HG03025 (cell line): Measurements from ENCODE around the gene MEIS2.
A peak's percentile ranks its signal among the peaks of the same experiment; 100 is the strongest.

Experiments used
- ATAC-seq: cut with Tn5 transposase; IDR thresholded peaks from one replicate; pipeline ENCODE4 v1.9.1; 2021; ENCODE audit warnings: mild to moderate bottlenecking, moderate library complexity; ENCODE audit not compliant: unreplicated experiment, low FRiP score

Gene MEIS2

DNA sequence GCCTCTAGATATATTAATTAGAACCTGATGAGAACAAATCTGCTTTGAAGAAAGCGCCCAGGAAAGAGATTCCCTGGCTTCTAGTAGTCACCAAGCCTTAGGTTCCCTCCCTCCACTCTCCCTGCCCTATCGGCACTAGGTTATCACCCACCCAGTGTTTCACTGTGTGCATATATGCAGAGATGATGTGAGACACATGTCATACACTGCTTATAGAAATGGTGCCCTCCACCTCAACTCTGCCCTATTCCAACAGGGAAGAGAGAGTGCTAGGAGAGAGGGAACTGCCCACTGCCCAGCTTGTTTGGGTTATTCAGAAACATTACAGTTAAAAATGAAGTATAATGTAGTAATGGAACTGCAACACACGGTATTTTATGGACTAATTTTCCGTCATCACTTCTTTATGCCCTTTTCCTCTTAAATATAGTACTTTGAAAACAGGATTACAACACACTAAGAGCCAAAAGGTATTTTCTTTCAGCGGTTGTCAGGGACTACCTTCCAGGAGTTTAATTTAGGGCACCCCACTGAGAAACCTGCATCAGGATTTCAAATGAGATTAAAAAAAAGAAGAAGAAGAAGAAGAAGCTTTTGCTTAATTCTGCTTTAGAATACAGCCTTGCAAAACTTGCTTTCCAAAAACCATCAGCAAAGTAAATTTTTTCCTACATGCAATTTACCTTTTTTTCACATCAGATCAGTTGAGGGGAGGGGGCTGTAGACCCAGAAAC, 55.3 kb downstream of the MEIS2 start:
- ATAC-seq: no peak

DNA sequence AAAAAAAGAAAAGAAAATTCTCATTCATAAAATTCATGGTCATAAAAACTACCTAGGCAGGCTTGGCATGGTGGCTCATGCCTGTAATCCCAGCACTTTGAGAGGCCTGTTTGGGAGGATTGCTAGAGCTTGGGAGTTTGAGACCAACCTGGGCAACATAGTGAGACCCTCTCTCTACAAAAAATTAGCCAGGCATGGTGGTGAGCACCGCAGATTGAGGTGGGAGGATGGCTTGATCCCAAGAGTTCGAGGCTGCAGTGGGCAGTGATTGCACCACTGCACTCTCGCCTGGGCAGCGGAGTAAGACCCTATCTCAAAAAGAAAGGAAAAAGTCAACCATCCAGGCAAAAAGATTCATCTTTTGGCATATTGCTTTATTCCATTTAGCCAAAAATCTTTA, 58.5 kb downstream of the MEIS2 start:
- no peak for ATAC-seq

GRCh38 chr15:37041042-37041441, 59.3 kb downstream of the MEIS2 start:
- peak; percentile 61 for ATAC-seq

- ATAC-seq: no peak
Observed at GRCh38 chr15:37040072-37040742, 60.1 kb downstream of the MEIS2 start.

DNA sequence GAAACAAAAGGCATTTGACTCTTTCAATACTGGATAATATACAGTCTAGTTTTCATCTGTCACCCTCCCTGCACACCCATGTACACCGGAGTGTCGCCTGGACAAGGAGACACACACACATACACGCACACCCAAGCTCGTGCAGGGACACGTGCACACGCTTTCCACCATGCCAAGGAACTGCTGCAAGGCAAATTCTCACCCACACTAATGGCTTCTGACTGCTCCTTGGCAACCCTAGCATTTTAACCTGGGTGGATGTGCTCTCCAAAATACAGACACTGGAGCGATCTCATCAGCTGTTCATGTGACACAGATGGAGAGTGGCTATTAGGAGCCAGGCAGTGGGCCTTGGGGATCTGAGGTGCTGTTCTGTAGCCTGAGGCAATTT, 61.6 kb downstream of the MEIS2 start:
- ATAC-seq: no peak

GRCh38 chr15:37037850-37038715, 62.3 kb downstream of the MEIS2 start:
- no peak for ATAC-seq

DNA sequence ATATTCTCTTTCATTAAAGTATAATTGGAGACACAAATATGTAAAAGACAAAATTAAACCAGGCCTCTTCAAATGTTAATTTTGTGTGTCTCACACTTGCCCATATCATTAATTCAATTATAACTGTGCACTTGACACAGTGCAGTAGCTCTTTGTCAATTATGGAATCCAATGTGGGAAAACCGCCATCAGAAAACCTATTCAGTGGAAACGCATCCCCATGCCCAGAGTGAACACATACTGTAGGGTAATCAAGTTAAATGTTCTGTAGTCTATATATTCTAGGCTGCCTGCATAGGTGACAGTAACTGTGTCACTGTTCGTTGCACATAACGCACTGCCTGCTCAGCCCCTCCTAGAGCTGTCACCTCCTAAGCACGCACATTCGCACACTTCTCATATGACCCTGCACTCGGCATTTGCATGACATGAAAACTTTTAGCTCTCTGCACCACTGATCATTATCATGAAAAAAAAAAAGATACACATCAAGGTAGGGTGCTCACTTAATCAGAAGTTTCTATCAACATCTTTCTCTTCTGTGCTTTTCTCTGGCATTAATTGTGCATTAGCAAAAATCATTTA, 63.2 kb downstream of the MEIS2 start:
- no peak for ATAC-seq

GRCh38 chr15:37034835-37035748, 65.3 kb downstream of the MEIS2 start:
- ATAC-seq: no peak

- ATAC-seq: no peak
Observed at GRCh38 chr15:37034392-37034791, 66.0 kb downstream of the MEIS2 start.

DNA sequence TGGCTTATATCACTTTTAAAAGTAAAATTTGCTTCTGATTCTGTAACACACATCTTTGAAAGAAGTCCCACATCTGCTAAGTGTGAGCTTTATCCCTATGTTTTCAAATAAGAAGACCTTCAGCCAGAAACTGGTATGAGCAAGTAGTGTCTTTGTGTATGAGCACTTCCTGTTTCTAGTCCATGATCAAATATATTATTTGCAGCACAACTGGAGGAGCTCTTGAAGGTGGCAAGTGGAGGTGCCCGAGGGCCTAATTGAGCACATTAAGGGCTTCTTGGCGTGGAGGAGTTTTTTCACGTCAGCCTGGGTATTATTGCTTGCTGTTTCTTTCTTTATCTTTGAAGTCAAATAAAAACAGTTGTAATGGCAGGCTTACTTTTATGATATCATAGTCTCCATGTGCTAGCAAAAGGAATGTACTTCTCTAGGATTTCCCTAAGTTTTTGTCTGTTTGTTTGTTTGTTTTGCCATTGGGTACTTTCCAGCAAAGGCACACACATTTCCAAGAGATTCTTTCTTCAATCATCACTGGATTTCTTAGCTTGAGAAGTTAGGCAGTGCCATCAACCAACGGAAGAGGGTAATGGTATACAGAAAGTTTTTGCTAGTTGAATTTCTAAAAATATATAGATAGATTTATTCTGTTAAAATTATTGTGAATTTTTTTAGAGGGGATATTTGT, 68.1 kb downstream of the MEIS2 start:
- no peak for ATAC-seq

- no peak for ATAC-seq
Observed at GRCh38 chr15:37031198-37031597, 69.2 kb downstream of the MEIS2 start.

DNA sequence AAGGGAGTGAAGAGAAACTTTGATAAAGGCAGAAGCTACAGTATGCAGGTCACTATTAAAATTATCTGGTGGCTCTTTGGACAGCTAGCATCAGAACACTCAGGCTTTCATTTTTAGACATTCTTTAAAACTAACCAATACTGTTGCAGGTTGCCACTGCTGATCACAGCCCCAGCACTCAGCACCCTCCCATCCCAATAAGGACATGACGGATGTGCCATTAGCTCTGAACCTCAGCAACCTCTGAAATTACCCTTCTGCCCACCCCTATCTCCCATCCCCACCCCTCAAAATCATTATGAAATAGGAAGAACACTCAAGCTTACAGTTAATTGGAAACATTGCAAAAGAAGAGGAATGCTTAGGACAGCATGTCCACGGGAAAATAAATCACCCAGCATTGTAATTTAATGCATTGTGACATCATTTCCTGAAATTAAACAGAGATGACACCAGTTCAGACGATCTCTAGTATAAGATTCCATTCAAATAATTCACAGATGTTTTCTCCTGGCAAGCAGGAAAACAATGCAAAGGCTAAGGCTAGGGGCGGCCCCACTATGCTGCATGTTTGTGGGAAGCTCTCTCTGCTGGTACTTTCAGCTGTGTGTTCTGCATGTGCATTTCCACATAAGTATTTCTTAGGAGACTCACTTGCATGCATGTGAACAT, 71.6 kb downstream of the MEIS2 start:
- no peak for ATAC-seq

- ATAC-seq: no peak
Observed at GRCh38 chr15:37020852-37021251, 79.5 kb downstream of the MEIS2 start.

GRCh38 chr15:37019479-37020433, 80.6 kb downstream of the MEIS2 start:
- ATAC-seq: no peak

DNA sequence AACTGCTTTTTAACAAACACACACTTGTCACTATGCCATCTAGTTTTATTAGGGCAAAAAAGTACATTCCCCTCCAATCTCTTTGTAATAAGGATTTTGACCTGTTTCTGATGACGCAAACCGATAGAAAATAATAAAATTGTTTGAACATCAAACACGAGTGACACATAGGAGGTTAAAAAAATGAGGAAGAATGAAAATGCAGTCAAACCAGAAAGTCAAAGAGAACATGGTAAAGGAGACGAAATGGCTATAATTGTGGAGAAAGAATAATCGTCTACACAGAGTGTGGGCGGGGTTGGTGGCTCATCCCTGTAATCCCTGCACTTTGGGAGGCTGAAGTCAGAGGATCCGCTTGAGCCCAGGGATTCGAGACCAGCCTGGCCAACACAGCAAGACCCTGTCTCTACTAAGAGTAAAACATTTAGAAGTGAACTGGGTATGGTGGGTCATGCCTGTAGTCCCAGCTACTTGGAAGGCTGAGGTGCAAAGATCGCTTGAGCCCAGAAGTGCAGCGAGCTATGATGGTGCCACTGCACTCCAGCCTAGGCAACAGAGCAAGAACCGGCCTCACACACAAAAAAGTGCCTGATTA, 83.2 kb downstream of the MEIS2 start:
- no peak for ATAC-seq

DNA sequence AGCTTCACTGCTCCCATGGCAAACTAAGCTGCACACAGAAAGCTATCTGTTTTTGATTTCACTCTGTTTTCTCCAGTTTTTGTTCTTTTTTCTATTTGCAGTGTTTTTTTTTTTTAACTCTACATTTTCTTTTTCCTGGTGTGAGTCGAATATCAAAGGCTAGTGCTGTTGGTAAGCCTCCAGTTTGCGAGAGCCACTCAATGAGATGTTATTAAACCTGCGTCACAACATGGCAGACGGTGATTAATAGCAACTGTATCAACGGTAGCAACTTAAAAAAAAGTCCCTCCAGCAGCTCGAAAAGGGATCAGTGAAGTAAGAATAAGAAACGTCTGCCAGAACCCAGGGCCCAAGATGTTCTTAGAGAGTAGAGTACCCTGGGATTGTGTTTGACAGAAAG, 84.1 kb downstream of the MEIS2 start:
- ATAC-seq: no peak

GRCh38 chr15:37015451-37015850, 84.9 kb downstream of the MEIS2 start:
- no peak for ATAC-seq
